HepG2 (cell line): ENCODE data around the gene STARD10. TPM values are rescaled to one million over a fixed set of nuclear protein-coding genes. Genes with fewer than 3 reads are reported as not detected.

Source experiments
- ATAC-seq: fragments of 200-7000 bp; cut with Tn5 transposase; 3 replicates; pipeline ENCODE4 v1.9.1; 2020; ENCODE audit warnings: mild to moderate bottlenecking, moderate library complexity
- BruUV-seq: library from RNA; stranded (reverse); fragments of 400-500 nt; replicated peaks from 2 replicates; lab custom pipeline; 2021; lab: Mats Ljungman, UMichigan
- CTCF ChIA-PET: fragments of 300-600 bp; formaldehyde crosslinking; extraction: SDS; loops from one replicate; lab custom pipeline; 2021; ENCODE audit warnings: low total read pairs, inconsistent platforms, low intra/inter-chr PET ratio; lab: Yijun Ruan, JAX
- POLR2A ChIA-PET: fragments of 350-600 bp; sonication (Branson Sonifier 250); formaldehyde crosslinking; loops from one replicate; lab custom pipeline; 2020; ENCODE audit warnings: antibody characterized with exemption, inconsistent platforms; lab: Yijun Ruan, JAX
- DNase-seq: peaks from one replicate; pipeline ENCODE4 v3.0.0-alpha.2; 2015; ENCODE audit warnings: low spot score
- FAIRE-seq: peaks from 3 replicates; lab custom pipeline; 2011; peaks lifted over from hg19 to GRCh38; lab: Jason Lieb, UNC
- H2AFZ ChIP-seq: one replicate; pipeline ENCODE4 v1.6.1; 2011; ENCODE audit warnings: low read length, inconsistent platforms
- H3K27ac ChIP-seq: fragments of 300-600 bp; 3 replicates; pipeline ENCODE4 v1.8.0; 2011; ENCODE audit warnings: mixed run types, mild to moderate bottlenecking, mixed read lengths, low read length, inconsistent platforms; ENCODE audit not compliant: insufficient read depth; ENCODE audit errors: extremely low read length
- H3K27me3 ChIP-seq, 2 experiments: fragments of 200-600 bp in 1 of 2; 2 replicates in 1 of 2; 3 replicates in 1 of 2; pipeline versions ENCODE4 v1.6.0 to v1.8.0; 2011; ENCODE audit warnings: low read length in 2 of 2, mild to moderate bottlenecking in 2 of 2, moderate library complexity in 2 of 2, inconsistent platforms in 1 of 2; ENCODE audit not compliant: insufficient read depth in 2 of 2, control insufficient read depth in 1 of 2
- H3K36me3 ChIP-seq, 2 experiments: fragments of 200-600 bp in 1 of 2; replicated peaks in 1 of 2; 2 replicates in 1 of 2; 3 replicates in 1 of 2; pipeline versions ENCODE4 v1.5.1 to v1.8.0; 2011; ENCODE audit warnings: low read length in 2 of 2, inconsistent platforms in 1 of 2; ENCODE audit not compliant: insufficient read depth in 2 of 2, control insufficient read depth in 1 of 2
- H3K4me1 ChIP-seq: 2 replicates; pipeline ENCODE4 v1.5.1; 2012; ENCODE audit warnings: low read length, inconsistent platforms; ENCODE audit not compliant: insufficient read depth
- H3K4me2 ChIP-seq: 2 replicates; pipeline ENCODE4 v1.6.0; 2011; ENCODE audit warnings: low read depth, low read length, inconsistent platforms
- H3K4me3 ChIP-seq, 3 experiments: fragments of 200-600 bp in 1 of 3; sonication (generic), shearing (Covaris generic) in 1 of 3; replicated peaks in 1 of 3; 2 replicates each; pipeline ENCODE4 v1.5.1; 2011 to 2016; ENCODE audit warnings: low read length in 3 of 3, inconsistent platforms in 2 of 3, low read depth in 2 of 3, mild to moderate bottlenecking in 2 of 3, control low read depth in 1 of 3, mixed read lengths in 1 of 3; ENCODE audit not compliant: insufficient read depth in 1 of 3
- H3K79me2 ChIP-seq: one replicate; pipeline ENCODE4 v1.6.1; 2011; ENCODE audit warnings: low read length, inconsistent platforms; ENCODE audit not compliant: insufficient read depth
- H3K9ac ChIP-seq: 2 replicates; pipeline ENCODE4 v1.6.0; 2011; ENCODE audit warnings: mild to moderate bottlenecking, low read depth, low read length, inconsistent platforms; ENCODE audit not compliant: insufficient read depth
- H3K9me3 ChIP-seq: 2 replicates; pipeline ENCODE4 v1.5.1; 2012; ENCODE audit warnings: mild to moderate bottlenecking, low read length
- H4K20me1 ChIP-seq: 2 replicates; pipeline ENCODE4 v1.6.0; 2011; ENCODE audit warnings: inconsistent platforms, mild to moderate bottlenecking, low read length, moderate library complexity; ENCODE audit not compliant: insufficient read depth
- ARHGAP35 ChIP-seq: sonication (generic); formaldehyde crosslinking; IDR thresholded peaks from 2 replicates; pipeline ENCODE4 v1.9.0; 2022; ENCODE audit warnings: mild to moderate bottlenecking, inconsistent platforms, moderate library complexity, missing genetic modification reagents, borderline replicate concordance
- ATF7-NPFF ChIP-seq: sonication (generic); formaldehyde crosslinking; IDR thresholded peaks from 2 replicates; pipeline ENCODE4 v1.8.1; 2023; ENCODE audit warnings: mild to moderate bottlenecking, low read depth, missing genetic modification reagents, moderate library complexity
- GMEB2 ChIP-seq: IDR thresholded peaks from 2 replicates; pipeline ENCODE4 v1.6.1; 2016; ENCODE audit warnings: missing biosample characterization, missing genetic modification reagents, low read depth
- MAZ ChIP-seq, 2 experiments: sonication (generic) in 1 of 2; formaldehyde crosslinking in 1 of 2; IDR thresholded peaks; 2 replicates each; pipeline versions ENCODE4 v1.5.0 to v1.6.1; 2012 to 2020; ENCODE audit warnings: low read depth in 2 of 2, mild to moderate bottlenecking in 2 of 2, borderline replicate concordance in 1 of 2, improper control_type of control experiment in 1 of 2, low read length in 1 of 2, missing genetic modification reagents in 1 of 2, moderate library complexity in 1 of 2
- MIER2 ChIP-seq: IDR thresholded peaks from 2 replicates; pipeline ENCODE4 v1.6.1; 2016; ENCODE audit warnings: missing biosample characterization, missing genetic modification reagents
- NFYB ChIP-seq: sonication (generic); formaldehyde crosslinking; IDR thresholded peaks from 2 replicates; pipeline ENCODE4 v1.4.0; 2020; ENCODE audit warnings: missing genetic modification reagents
- NR2F1 ChIP-seq, 2 experiments: fragments of 450-650 bp in 1 of 2; formaldehyde crosslinking in 1 of 2; IDR thresholded peaks; 2 replicates each; pipeline versions ENCODE4 v1.5.0 to v1.6.1; 2016 to 2020; ENCODE audit warnings: mild to moderate bottlenecking in 1 of 2, missing compliant biosample characterization in 1 of 2, missing genetic modification reagents in 1 of 2, moderate library complexity in 1 of 2
- NR3C1 ChIP-seq: sonication (generic); formaldehyde crosslinking; IDR thresholded peaks from 2 replicates; pipeline ENCODE4 v1.4.0; 2020; ENCODE audit warnings: missing genetic modification reagents
- PCBP2 ChIP-seq: fragments of 200-400 bp; formaldehyde crosslinking; optimal IDR thresholded peaks from 2 replicates; pipeline ENCODE3; 2018; ENCODE audit warnings: low read length, low read depth; ENCODE audit not compliant: poor library complexity, severe bottlenecking
- PHF21A ChIP-seq: sonication (generic); formaldehyde crosslinking; IDR thresholded peaks from 2 replicates; pipeline ENCODE4 v1.5.0; 2020; ENCODE audit warnings: mild to moderate bottlenecking, missing genetic modification reagents
- SIX1 ChIP-seq: sonication (generic); formaldehyde crosslinking; IDR thresholded peaks from 2 replicates; pipeline ENCODE4 v1.4.0; 2020; ENCODE audit warnings: missing genetic modification reagents, borderline replicate concordance
- ZNF10 ChIP-seq: sonication (generic); formaldehyde crosslinking; IDR thresholded peaks from 2 replicates; pipeline ENCODE4 v1.4.0; 2020; ENCODE audit warnings: mild to moderate bottlenecking, low read depth, missing genetic modification reagents, borderline replicate concordance
- ZNF276 ChIP-seq: sonication (generic); formaldehyde crosslinking; IDR thresholded peaks from 2 replicates; pipeline ENCODE4 v1.4.0; 2020; ENCODE audit warnings: mild to moderate bottlenecking, low read depth, missing genetic modification reagents
- ZNF446 ChIP-seq: sonication (generic); formaldehyde crosslinking; IDR thresholded peaks from 2 replicates; pipeline ENCODE4 v1.5.0; 2020; ENCODE audit warnings: mild to moderate bottlenecking, missing genetic modification reagents
- ZNF510 ChIP-seq: sonication (generic); formaldehyde crosslinking; IDR thresholded peaks from 2 replicates; pipeline ENCODE4 v1.4.0; 2020; ENCODE audit warnings: low read depth, mild to moderate bottlenecking, missing genetic modification reagents
- ZNF724P ChIP-seq: sonication (generic); formaldehyde crosslinking; IDR thresholded peaks from 2 replicates; pipeline ENCODE4 v1.8.0; 2022; ENCODE audit warnings: missing genetic modification reagents, borderline replicate concordance
- WGBS: methylation state at CpG from one replicate; pipeline ENCODE4 v1.1.6; 2017; ENCODE audit warnings: low lambda C conversion rate; 5-methylcytosine and 5-hydroxymethylcytosine counted together
- in situ Hi-C: cut with HindIII; loops from 2 replicates; pipeline ENCODE4 v1.10.0; 2017; ENCODE audit warnings: low pct_unique_long_range_greater_than_20kb; ENCODE audit not compliant: extremely low pct_ligation_motif_present
- intact Hi-C: fragments of 100-400 bp; cut with micrococcal nuclease; formaldehyde crosslinking; loops from one replicate; pipeline ENCODE4 v1.10.0; 2022; ENCODE audit not compliant: unreplicated experiment
- polyA plus RNA-seq, 8 experiments: library from polyadenylated mRNA; depleted of rRNA in 3 of 8; stranded (reverse) in 7 of 8; unstranded in 1 of 8; fragments of >200 nt; fragmentation: Illumina TruSeq in 4 of 8; extraction: Trizol in 4 of 8; gene quantifications; 2 replicates each; pipeline versions ENCODE4 v1.2.1 to v1.2.3, GENCODE V29; 2011 to 2016; ENCODE audit warnings: low read depth in 4 of 8, missing spikeins in 1 of 8, mixed read lengths in 1 of 8; ENCODE audit not compliant: insufficient read depth in 1 of 8
- total RNA-seq, 5 experiments: library from RNA; depleted of rRNA; stranded (reverse); fragments of >200 nt; fragmentation: Illumina TruSeq; extraction: Trizol; gene quantifications; 2 replicates each; pipeline ENCODE4 v1.2.3, GENCODE V29; 2016; ENCODE audit warnings: low read depth in 1 of 5
- TF ChIP-seq, protein P1 (sequence below): IDR thresholded peaks from 2 replicates; pipeline ENCODE4 v1.6.1; 2012; ENCODE audit warnings: inconsistent platforms
- TF ChIP-seq, protein P2 (sequence below): sonication (generic); formaldehyde crosslinking; IDR thresholded peaks from 2 replicates; pipeline ENCODE4 v1.4.0; 2020; ENCODE audit warnings: low read depth, mild to moderate bottlenecking, missing genetic modification reagents

Gene STARD10
- total and polyA plus RNA-seq, 2 of the 13 experiments (the other 11 are each of a cell fraction or from before 2014, with no cell fraction given), result 260 to 341 TPM

DNA sequence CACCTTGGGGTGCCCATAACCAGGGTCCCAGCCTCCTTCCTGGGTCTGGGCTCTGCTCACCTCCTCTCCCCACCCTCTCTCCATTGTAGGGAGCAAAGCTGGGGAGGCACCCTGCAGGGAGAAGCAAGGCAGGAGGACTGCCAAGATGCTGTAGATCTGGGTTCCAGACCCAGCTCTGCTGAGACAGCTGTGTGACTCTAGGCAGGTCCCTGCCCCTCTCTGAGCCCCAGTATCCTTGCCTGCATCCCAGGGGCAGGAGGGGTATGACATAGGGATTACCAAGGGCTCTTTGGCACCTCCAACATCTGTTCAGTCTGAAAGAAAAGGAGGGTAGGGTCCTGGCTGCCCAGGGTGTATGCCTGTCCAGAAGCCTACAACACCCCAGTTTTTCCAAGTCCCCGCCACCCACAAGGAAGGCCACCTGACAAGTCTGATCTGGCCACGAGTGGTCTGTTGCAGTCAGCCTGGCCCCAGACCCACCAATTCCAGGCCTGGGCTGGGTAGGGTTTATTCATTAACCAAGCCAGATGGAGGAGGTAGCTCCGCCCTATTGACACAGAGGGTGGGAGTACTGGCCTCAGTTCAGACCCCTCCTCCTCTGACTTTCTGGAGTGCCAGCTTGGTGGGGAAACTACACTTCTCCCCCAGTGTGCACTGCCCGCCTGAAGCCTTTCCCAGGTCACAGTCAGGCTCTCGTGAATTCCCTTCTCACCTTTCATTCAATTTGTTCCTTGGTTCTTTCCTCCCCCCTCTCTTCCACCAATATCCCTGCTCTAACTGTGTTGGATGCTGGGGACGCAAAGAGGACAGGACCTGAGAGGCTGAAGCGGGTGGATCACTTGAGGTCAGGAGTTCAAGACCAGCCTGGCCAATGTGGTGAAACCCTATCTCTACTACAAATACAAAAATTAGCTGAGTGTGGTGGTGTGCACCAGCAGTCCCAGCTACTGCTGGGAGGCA lies 15.0 kb downstream of the STARD10 start:
- H3K4me1 ChIP-seq, result peaks cover 87% of the 10 kb centered on the region
- peak; percentile 89 for DNase-seq
- H3K27ac ChIP-seq, result peak overlapping the region; percentile 70
- TF ChIP-seq ZNF446 (CRISPR knock-in tag) (no peak), MIER2 (no peak), ATF7-NPFF (CRISPR knock-in tag) (no peak), ZNF276 (CRISPR knock-in tag) (no peak), NR3C1 (CRISPR knock-in tag) (no peak), ZNF510 (no peak), NFYB (CRISPR knock-in tag) (no peak), PCBP2 (no peak), ZNF10 (no peak), ZNF724P (CRISPR knock-in tag) (no peak), PHF21A (CRISPR knock-in tag) (peak; percentile 80), GMEB2 (CRISPR knock-in tag) (no peak), MAZ (IDR thresholded peaks at IDR 0.05; ENCODE audit: borderline replicate concordance, low read depth, low read length) (no peak), MAZ (CRISPR knock-in tag; IDR thresholded peaks at IDR 0.05; ENCODE audit: low read depth) (no peak), ARHGAP35 (CRISPR knock-in tag) (no peak), NR2F1 (CRISPR knock-in tag; IDR thresholded peaks at IDR 0.05) (peak in 1 of 2 experiments; percentile 30; a peak in 1 of 4 replicates), SIX1 (CRISPR knock-in tag) (peak; percentile 59; the same call in 1 of the 2 replicates)
- TF ChIP-seq, protein P1, sequence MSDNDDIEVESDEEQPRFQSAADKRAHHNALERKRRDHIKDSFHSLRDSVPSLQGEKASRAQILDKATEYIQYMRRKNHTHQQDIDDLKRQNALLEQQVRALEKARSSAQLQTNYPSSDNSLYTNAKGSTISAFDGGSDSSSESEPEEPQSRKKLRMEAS, result no peak
- TF ChIP-seq, protein P2, sequence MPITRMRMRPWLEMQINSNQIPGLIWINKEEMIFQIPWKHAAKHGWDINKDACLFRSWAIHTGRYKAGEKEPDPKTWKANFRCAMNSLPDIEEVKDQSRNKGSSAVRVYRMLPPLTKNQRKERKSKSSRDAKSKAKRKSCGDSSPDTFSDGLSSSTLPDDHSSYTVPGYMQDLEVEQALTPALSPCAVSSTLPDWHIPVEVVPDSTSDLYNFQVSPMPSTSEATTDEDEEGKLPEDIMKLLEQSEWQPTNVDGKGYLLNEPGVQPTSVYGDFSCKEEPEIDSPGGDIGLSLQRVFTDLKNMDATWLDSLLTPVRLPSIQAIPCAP (CRISPR knock-in tag), result no peak

More for the DNA sequence above, 15.0 kb downstream of the STARD10 start:
- WGBS, result 10% methylated on average over 4 of the region's 7 CpGs
- POLR2A ChIA-PET, result interaction anchor here (0.8 to 10.0 kb wide), 10 partner anchors 8 to 54 kb away, joined by 4 to 103 read pairs (median 11); partner anchors contain the start of gene STARD10
- in situ Hi-C loops, result no loop called here
- Histone ChIP-seq H2AFZ (no peak overlapping the region), H4K20me1 (peaks cover 7% of the 10 kb centered on the region; the same call in 1 of the 2 replicates), H3K79me2 (peaks cover 49% of the 10 kb centered on the region), H3K36me3 (peaks cover 0 to 6% of the 10 kb centered on the region in 2 experiments; a peak in 3 of 5 replicates), H3K9ac (peak overlapping the region; percentile 71), H3K4me3 (peak overlapping the region; percentile 81 to 88 (median 87); a peak in 5 of 6 replicates), H3K4me2 (peak overlapping the region; percentile 90), H3K27me3 (no peaks in the 10 kb centered on the region; a peak in 1 of 5 replicates), H3K9me3 (no peaks in the 10 kb centered on the region)
- FAIRE-seq, result peak; percentile 94
- peak; percentile 74 for ATAC-seq
- CTCF ChIA-PET, result no interaction called here
- intact Hi-C loops, result no loop called here
- BruUV-seq, result TSS peak; percentile 35
